Peyer's patch (tissue), 4 donors: ENCODE data around the gene SLC35E2B. TPM values are rescaled to one million over a fixed set of nuclear protein-coding genes. Genes with fewer than 3 reads are reported as not detected.
A peak's percentile ranks its signal among the peaks of the same experiment; 100 is the strongest.
"Not testable (repeated sequence)": the region's sequence is repeated elsewhere in the genome, so short reads cannot be mapped to it uniquely, and the experiment has no call there.

Experiments used
- DNase-seq, 3 donors: peaks; one replicate each; pipeline ENCODE4 v3.0.0-alpha.2; 2017 to 2019
- H3K27ac ChIP-seq, 4 donors: fragments of 200-600 bp; sonication (generic); one replicate each; pipeline ENCODE4 v1.5.1; 2016 to 2019
- H3K27me3 ChIP-seq, 2 donors: fragments of 200-600 bp; sonication (generic); one replicate each; pipeline ENCODE4 v1.5.1; 2019
- H3K36me3 ChIP-seq, 3 donors: fragments of 200-600 bp; sonication (generic); one replicate each; pipeline ENCODE4 v1.5.1; 2016 to 2019
- H3K4me1 ChIP-seq, 4 donors: fragments of 200-600 bp; sonication (generic); one replicate each; pipeline ENCODE4 v1.5.1; 2016 to 2019
- H3K4me3 ChIP-seq, 4 donors: fragments of 200-600 bp; sonication (generic); 1 replicate in 3 of 4; 2 replicates in 1 of 4; pipeline ENCODE4 v1.5.1; 2016 to 2019; ENCODE audit warnings: mild to moderate bottlenecking in 1 of 4
- H3K9me3 ChIP-seq, 4 donors: fragments of 200-600 bp; sonication (generic); one replicate each; pipeline ENCODE4 v1.5.1; 2016 to 2019; ENCODE audit warnings: mild to moderate bottlenecking in 1 of 4
- CTCF ChIP-seq, 6 experiments: fragments of 450-650 bp in 4 of 6; fragments of 200-600 bp in 2 of 6; sonication (generic) in 1 of 6; IDR thresholded peaks; one replicate each; pipeline ENCODE4 v1.5.1; 2017 to 2019; ENCODE audit warnings: antibody characterized with exemption in 6 of 6, mild to moderate bottlenecking in 3 of 6, moderate library complexity in 1 of 6
- POLR2A ChIP-seq, 2 donors: fragments of 450-650 bp; IDR thresholded peaks; one replicate each; pipeline ENCODE4 v1.5.1; 2017; ENCODE audit warnings: antibody characterized with exemption in 2 of 2, mild to moderate bottlenecking in 2 of 2, moderate library complexity in 2 of 2
- total RNA-seq, 4 donors: library from RNA; depleted of rRNA; stranded (reverse); fragments of >200 nt; gene quantifications; one replicate each; pipeline ENCODE4 v1.1.0, GENCODE V29; 2016

Gene SLC35E2B
- total RNA-seq, 4 donors from 2014 or later, result 76.9 to 132 (median 103) TPM

GRCh38 chr1:1678581-1679380, 13.8 kb downstream of the SLC35E2B start:
- no peaks in the 10 kb centered on the region for H3K27me3 ChIP-seq
- TF ChIP-seq POLR2A (IDR thresholded peaks at IDR 0.05), result peak in 1 of 2 donors; percentile 60
- TF ChIP-seq CTCF (IDR thresholded peaks at IDR 0.05), result peak; percentile 47 to 87 (median 64)
- peaks cover 7 to 47% (median 17%) of the 10 kb centered on the region in 4 donors for H3K4me1 ChIP-seq
- H3K9me3 ChIP-seq, result no peaks in the 10 kb centered on the region
- peak overlapping the region in 3 of 4 donors; percentile 23 to 33 (median 32) for H3K4me3 ChIP-seq
- H3K36me3 ChIP-seq, result peaks cover 0 to 4% (median 0%) of the 10 kb centered on the region in 3 donors
- DNase-seq, result peak; percentile 70 to 93 (median 92)
- H3K27ac ChIP-seq, result peak overlapping the region; percentile 75 to 95 (median 86)

- H3K4me1 ChIP-seq, result peaks cover 4 to 39% (median 17%) of the 10 kb centered on the region in 4 donors
- H3K4me3 ChIP-seq, result peak overlapping the region; percentile 5 to 33 (median 28)
- H3K27me3 ChIP-seq, result no peaks in the 10 kb centered on the region
- H3K36me3 ChIP-seq, result peaks cover 0 to 4% (median 0%) of the 10 kb centered on the region in 3 donors
- H3K27ac ChIP-seq, result peak overlapping the region; percentile 75 to 95 (median 86)
- peak in 2 of 3 donors; percentile 81 to 90 for DNase-seq
- TF ChIP-seq CTCF (IDR thresholded peaks at IDR 0.05) (no peak), POLR2A (IDR thresholded peaks at IDR 0.05) (no peak)
- H3K9me3 ChIP-seq, result no peaks in the 10 kb centered on the region
Measured at GRCh38 chr1:1677718-1678580, 14.6 kb downstream of the SLC35E2B start.

- peak in 1 of 3 donors; percentile 37 for DNase-seq
- H3K27me3 ChIP-seq, H3K4me3 ChIP-seq: not testable (repeated sequence)
Measured at GRCh38 chr1:1676087-1676486, 16.5 kb downstream of the SLC35E2B start.

GRCh38 chr1:1675218-1675617, 17.4 kb downstream of the SLC35E2B start:
- Histone ChIP-seq H3K36me3 (peaks cover 0 to 26% (median 0%) of the 10 kb centered on the region in 3 donors), H3K27ac (peak overlapping the region in 1 of 4 donors; percentile 59), H3K4me1 (peaks cover 4 to 26% (median 17%) of the 10 kb centered on the region in 4 donors)
- not testable (repeated sequence) for H3K4me3 ChIP-seq, H3K9me3 ChIP-seq, H3K27me3 ChIP-seq
- DNase-seq, result peak in 1 of 3 donors; percentile 49

More at GRCh38 chr1:1676087-1676486, 16.5 kb downstream of the SLC35E2B start:
- H3K9me3 ChIP-seq, result not testable (repeated sequence)
- peaks cover 0 to 18% (median 0%) of the 10 kb centered on the region in 3 donors for H3K36me3 ChIP-seq
- peak overlapping the region in 1 of 4 donors; percentile 53 for H3K27ac ChIP-seq
- peaks cover 4 to 34% (median 17%) of the 10 kb centered on the region in 4 donors for H3K4me1 ChIP-seq

- peaks cover 4 to 21% (median 17%) of the 10 kb centered on the region in 4 donors for H3K4me1 ChIP-seq
- peak in 1 of 3 donors; percentile 47 for DNase-seq
- H3K4me3 ChIP-seq, H3K9me3 ChIP-seq, H3K27me3 ChIP-seq: not testable (repeated sequence)
- H3K27ac ChIP-seq, result peak overlapping the region in 1 of 4 donors; percentile 59
- H3K36me3 ChIP-seq, result peaks cover 0 to 30% (median 0%) of the 10 kb centered on the region in 3 donors
Measured at GRCh38 chr1:1674806-1675205, 17.8 kb downstream of the SLC35E2B start.

GRCh38 chr1:1672181-1672965, 20.2 kb downstream of the SLC35E2B start:
- no peak for TF ChIP-seq POLR2A (IDR thresholded peaks at IDR 0.05)
- DNase-seq, result peak in 1 of 3 donors; percentile 37
- peaks cover 0 to 53% (median 0%) of the 10 kb centered on the region in 3 donors for H3K36me3 ChIP-seq
- no peaks in the 10 kb centered on the region for H3K9me3 ChIP-seq
- H3K27ac ChIP-seq, result no peak overlapping the region
- H3K4me1 ChIP-seq, result no peaks in the 10 kb centered on the region
- H3K4me3 ChIP-seq, result no peak overlapping the region
- no peaks in the 10 kb centered on the region for H3K27me3 ChIP-seq
